GM10847 (cell line): ENCODE results near the gene DYNC2LI1.

Source experiments
- POLR2A ChIP-seq: IDR thresholded peaks from 2 replicates; pipeline ENCODE4 v1.6.1; 2011; ENCODE audit not compliant: insufficient read length; ENCODE audit errors: extremely low read depth

DYNC2LI1 gene

GRCh38 chr2:43754180-43754579 is 19.7 kb upstream of the DYNC2LI1 start:
- TF ChIP-seq POLR2A = no peak

GRCh38 chr2:43758739-43759138 is 15.1 kb upstream of the DYNC2LI1 start:
- TF ChIP-seq POLR2A = no peak

GRCh38 chr2:43759195-43759594 is 14.6 kb upstream of the DYNC2LI1 start:
- no peak for TF ChIP-seq POLR2A

GRCh38 chr2:43762286-43762685 is 11.6 kb upstream of the DYNC2LI1 start:
- no peak for TF ChIP-seq POLR2A

- no peak for TF ChIP-seq POLR2A
Measured at GRCh38 chr2:43763091-43763490, 10.7 kb upstream of the DYNC2LI1 start.

- no peak for TF ChIP-seq POLR2A
Measured at GRCh38 chr2:43764086-43764705, 9.6 kb upstream of the DYNC2LI1 start.

GRCh38 chr2:43766006-43766405 is 7.8 kb upstream of the DYNC2LI1 start:
- no peak for TF ChIP-seq POLR2A

- TF ChIP-seq POLR2A = no peak
Measured at GRCh38 chr2:43774617-43775016, 778 bp downstream of the DYNC2LI1 start.

GRCh38 chr2:43776324-43776723 is 2.5 kb downstream of the DYNC2LI1 start:
- TF ChIP-seq POLR2A = no peak

- no peak for TF ChIP-seq POLR2A
Measured at GRCh38 chr2:43777306-43777926, 3.6 kb downstream of the DYNC2LI1 start.

- no peak for TF ChIP-seq POLR2A
Measured at GRCh38 chr2:43778233-43778632, 4.4 kb downstream of the DYNC2LI1 start.

- no peak for TF ChIP-seq POLR2A
Measured at GRCh38 chr2:43787895-43788294, 14.1 kb downstream of the DYNC2LI1 start.

- no peak for TF ChIP-seq POLR2A
Measured at GRCh38 chr2:43788646-43789045, 14.8 kb downstream of the DYNC2LI1 start.

GRCh38 chr2:43790147-43790546 is 16.3 kb downstream of the DYNC2LI1 start:
- TF ChIP-seq POLR2A = no peak

- TF ChIP-seq POLR2A = no peak
Measured at GRCh38 chr2:43791035-43791765, 17.4 kb downstream of the DYNC2LI1 start.

GRCh38 chr2:43792653-43793052 is 18.8 kb downstream of the DYNC2LI1 start:
- no peak for TF ChIP-seq POLR2A
